Activated naive CD4-positive, alpha-beta T cell treated with Interleukin-2 at 50 U/mL for 16 hours (primary cell): ENCODE measurements around the gene COL11A2.

ENCODE experiments used
- DNase-seq: peaks from one replicate; pipeline ENCODE4 v3.0.0-alpha.2; 2020

Gene COL11A2

GRCh38 chr6:33191383-33192104, 723 bp downstream of the COL11A2 start:
- DNase-seq = no peak

GRCh38 chr6:33190504-33191107, 1.7 kb downstream of the COL11A2 start:
- DNase-seq = no peak

GRCh38 chr6:33189625-33190448, 2.4 kb downstream of the COL11A2 start:
- no peak for DNase-seq

- DNase-seq = no peak
Observed at GRCh38 chr6:33189164-33189563, 3.1 kb downstream of the COL11A2 start.

GRCh38 chr6:33187809-33188208, 4.5 kb downstream of the COL11A2 start:
- no peak for DNase-seq

- DNase-seq = no peak
Observed at GRCh38 chr6:33185654-33186187, 6.5 kb downstream of the COL11A2 start.

GRCh38 chr6:33185190-33185589, 7.1 kb downstream of the COL11A2 start:
- DNase-seq = no peak

- no peak for DNase-seq
Observed at GRCh38 chr6:33183071-33183683, 9.1 kb downstream of the COL11A2 start.

GRCh38 chr6:33181141-33181540, 11.1 kb downstream of the COL11A2 start:
- no peak for DNase-seq

- no peak for DNase-seq
Observed at GRCh38 chr6:33178755-33179475, 13.4 kb downstream of the COL11A2 start.

GRCh38 chr6:33177552-33178446, 14.5 kb downstream of the COL11A2 start:
- DNase-seq = no peak

- DNase-seq = no peak
Observed at GRCh38 chr6:33176906-33177305, 15.4 kb downstream of the COL11A2 start.

GRCh38 chr6:33175436-33176069, 16.7 kb downstream of the COL11A2 start:
- DNase-seq = no peak

- no peak for DNase-seq
Observed at GRCh38 chr6:33174784-33175183, 17.5 kb downstream of the COL11A2 start.

GRCh38 chr6:33173535-33174180, 18.6 kb downstream of the COL11A2 start:
- no peak for DNase-seq

- DNase-seq = no peak
Observed at GRCh38 chr6:33172688-33173534, 19.4 kb downstream of the COL11A2 start.

GRCh38 chr6:33171880-33172687, 20.2 kb downstream of the COL11A2 start:
- DNase-seq = no peak
